ENCODE measurements around the gene CSMD2.
"Not testable (repeated sequence)": the region's sequence is repeated elsewhere in the genome, so short reads cannot be mapped to it uniquely, and the experiment has no call there.

The CSMD2 gene

GRCh38 chr1:34100332-34100731 is 64.7 kb downstream of the CSMD2 start:
- DNase-seq: no peak

- DNase-seq: not testable (repeated sequence)
Measured at GRCh38 chr1:34092399-34092798, 72.6 kb downstream of the CSMD2 start.

- no peak for DNase-seq
Measured at GRCh38 chr1:34089731-34090130, 75.3 kb downstream of the CSMD2 start.

- no peak for DNase-seq
Measured at GRCh38 chr1:34087986-34088385, 77.0 kb downstream of the CSMD2 start.

- DNase-seq: no peak
Measured at GRCh38 chr1:34086561-34086960, 78.5 kb downstream of the CSMD2 start.

GRCh38 chr1:34083974-34084373 is 81.1 kb downstream of the CSMD2 start:
- no peak for DNase-seq

- not testable (repeated sequence) for DNase-seq
Measured at GRCh38 chr1:34082085-34082670, 82.9 kb downstream of the CSMD2 start.

- no peak for DNase-seq
Measured at GRCh38 chr1:34078383-34078782, 86.6 kb downstream of the CSMD2 start.

- DNase-seq: no peak
Measured at GRCh38 chr1:34075576-34075975, 89.5 kb downstream of the CSMD2 start.

GRCh38 chr1:34073028-34073695 is 91.9 kb downstream of the CSMD2 start:
- DNase-seq: no peak

- DNase-seq: no peak
Measured at GRCh38 chr1:34070201-34070836, 94.7 kb downstream of the CSMD2 start.

GRCh38 chr1:34066981-34067603 is 97.9 kb downstream of the CSMD2 start:
- DNase-seq: no peak

- DNase-seq: no peak
Measured at GRCh38 chr1:34066166-34066565, 98.9 kb downstream of the CSMD2 start.

- no peak for DNase-seq
Measured at GRCh38 chr1:34065498-34065897, 99.5 kb downstream of the CSMD2 start.

GRCh38 chr1:34060901-34061415 is 104.1 kb downstream of the CSMD2 start:
- no peak for DNase-seq

- DNase-seq: no peak
Measured at GRCh38 chr1:34060187-34060730, 104.8 kb downstream of the CSMD2 start.

- no peak for DNase-seq
Measured at GRCh38 chr1:34057347-34058130, 107.5 kb downstream of the CSMD2 start.

GRCh38 chr1:34055818-34056217 is 109.2 kb downstream of the CSMD2 start:
- DNase-seq: no peak

- no peak for DNase-seq
Measured at GRCh38 chr1:34054920-34055319, 110.1 kb downstream of the CSMD2 start.

GRCh38 chr1:34053660-34054059 is 111.4 kb downstream of the CSMD2 start:
- DNase-seq: no peak

- no peak for DNase-seq
Measured at GRCh38 chr1:34052565-34052964, 112.5 kb downstream of the CSMD2 start.

GRCh38 chr1:34050709-34051485 is 114.1 kb downstream of the CSMD2 start:
- no peak for DNase-seq

Data from RPMI8226 (cell line).